GM12878 (cell line): Measurements from ENCODE around the gene PRKAG2. TPM values are rescaled to one million over a fixed set of nuclear protein-coding genes. Genes with fewer than 3 reads are reported as not detected.

ENCODE experiments used
- ATAC-seq: fragments of 200-7000 bp; cut with Tn5 transposase; 3 replicates; pipeline ENCODE4 v1.9.1; 2020; ENCODE audit warnings: mild to moderate bottlenecking, moderate library complexity
- BruUV-seq: library from RNA; stranded (reverse); fragments of 400-500 nt; replicated peaks from 2 replicates; lab custom pipeline; 2021; lab: Mats Ljungman, UMichigan
- CTCF ChIA-PET: fragments of 300-600 bp; sonication (Branson Sonifier 250); formaldehyde crosslinking; extraction: SDS; loops from one replicate; lab custom pipeline; 2021; ENCODE audit warnings: inconsistent platforms; lab: Yijun Ruan, JAX
- POLR2A ChIA-PET: fragments of 350-600 bp; formaldehyde crosslinking; extraction: SDS; loops from one replicate; lab custom pipeline; 2021; ENCODE audit warnings: inconsistent platforms; lab: Charles Lee
- RAD21 ChIA-PET: fragments of 300-600 bp; sonication (Branson Sonifier 250); formaldehyde crosslinking; loops from one replicate; lab custom pipeline; 2023; ENCODE audit warnings: antibody characterized with exemption; ENCODE audit not compliant: unreplicated experiment; lab: Charles Lee
- SMC1A ChIA-PET: fragments of 300-600 bp; sonication (Branson Sonifier 250); formaldehyde crosslinking; loops from one replicate; lab custom pipeline; 2023; ENCODE audit not compliant: unreplicated experiment, uncharacterized antibody; lab: Charles Lee
- DNase-seq: peaks from one replicate; pipeline ENCODE4 v3.0.0-alpha.2; 2011; ENCODE audit warnings: low read depth, low spot score
- FAIRE-seq: peaks from 3 replicates; lab custom pipeline; 2011; peaks lifted over from hg19 to GRCh38; lab: Jason Lieb, UNC
- H2AFZ ChIP-seq: 2 replicates; pipeline ENCODE4 v1.6.0; 2011; ENCODE audit warnings: low read depth, low read length, control low read depth; ENCODE audit not compliant: control insufficient read depth
- H3K27ac ChIP-seq: 2 replicates; pipeline ENCODE4 v1.5.1; 2011; ENCODE audit warnings: control low read depth; ENCODE audit not compliant: control insufficient read depth, insufficient read depth
- H3K27me3 ChIP-seq, 2 experiments: replicated peaks in 1 of 2; 2 replicates each; pipeline versions ENCODE4 v1.6.0 to v1.6.1; 2011; ENCODE audit warnings: low read length in 1 of 2; ENCODE audit not compliant: control insufficient read depth in 2 of 2, insufficient read depth in 2 of 2
- H3K36me3 ChIP-seq, 2 experiments: 2 replicates each; pipeline ENCODE4 v1.5.1; 2011; ENCODE audit warnings: low read length in 1 of 2; ENCODE audit not compliant: control insufficient read depth in 2 of 2, insufficient read depth in 2 of 2
- H3K4me1 ChIP-seq: 2 replicates; pipeline ENCODE4 v1.6.1; 2011; ENCODE audit warnings: mild to moderate bottlenecking, low read length, moderate library complexity, mixed read lengths; ENCODE audit not compliant: control insufficient read depth, insufficient read depth
- H3K4me2 ChIP-seq: 2 replicates; pipeline ENCODE4 v1.6.0; 2011; ENCODE audit warnings: control low read depth; ENCODE audit not compliant: control insufficient read depth, insufficient read depth
- H3K4me3 ChIP-seq: fragments of 200-600 bp; sonication (generic); 2 replicates; pipeline ENCODE4 v1.5.1; 2016
- H3K79me2 ChIP-seq: 2 replicates; pipeline ENCODE4 v1.6.0; 2011; ENCODE audit warnings: low read length; ENCODE audit not compliant: control insufficient read depth, insufficient read depth
- H3K9ac ChIP-seq: 2 replicates; pipeline ENCODE4 v1.8.0; 2011; ENCODE audit warnings: low read length, control low read depth, mixed read lengths; ENCODE audit not compliant: control insufficient read depth, insufficient read depth
- H3K9me3 ChIP-seq: replicated peaks from 3 replicates; pipeline ENCODE4 v1.5.1; 2011; ENCODE audit warnings: mild to moderate bottlenecking, low read length; ENCODE audit not compliant: control insufficient read depth, insufficient read depth
- H4K20me1 ChIP-seq: 2 replicates; pipeline ENCODE4 v1.6.0; 2011; ENCODE audit not compliant: control insufficient read depth, insufficient read depth
- ESRRA ChIP-seq: IDR thresholded peaks from 2 replicates; pipeline ENCODE4 v1.6.1; 2012; ENCODE audit warnings: mild to moderate bottlenecking, low read length, improper control_type of control experiment
- NFXL1 ChIP-seq: fragments of 450-650 bp; IDR thresholded peaks from 2 replicates; pipeline ENCODE4 v1.6.1; 2017; ENCODE audit warnings: antibody characterized with exemption, mild to moderate bottlenecking, borderline replicate concordance
- RELA ChIP-seq: fragments of 450-650 bp; IDR thresholded peaks from 2 replicates; pipeline ENCODE4 v1.8.0; 2014; ENCODE audit warnings: borderline replicate concordance; ENCODE audit not compliant: partially characterized antibody
- YBX1 ChIP-seq: fragments of 450-650 bp; IDR thresholded peaks from 2 replicates; pipeline ENCODE4 v1.6.1; 2016; ENCODE audit warnings: antibody characterized with exemption
- WGBS: methylation state at CpG from one replicate; pipeline ENCODE4 v1.1.6; 2016; ENCODE audit warnings: low lambda C conversion rate; ENCODE audit not compliant: insufficient replicate concordance, insufficient coverage; ENCODE audit errors: missing lambda C conversion rate; 5-methylcytosine and 5-hydroxymethylcytosine counted together
- in situ Hi-C: fragments of 300-500 bp; cut with MboI; formaldehyde crosslinking; loops from 9 replicates; pipeline ENCODE4 v1.14.3; 2018; ENCODE audit warnings: mixed read lengths
- intact Hi-C: fragments of 100-400 bp; cut with micrococcal nuclease; formaldehyde crosslinking; loops from one replicate; pipeline ENCODE4 v1.14.2; 2022; ENCODE audit not compliant: unreplicated experiment
- polyA plus RNA-seq, 11 experiments: library from polyadenylated mRNA; depleted of rRNA in 4 of 11; unstranded in 6 of 11; stranded (reverse) in 5 of 11; fragments of >200 nt; fragmentation: Nextera tagmentation in 4 of 11; fragmentation: Illumina TruSeq in 1 of 11; extraction: Ambion mirVana in 4 of 11; extraction: Trizol in 1 of 11; gene quantifications; 1 replicate in 1 of 11; 2 replicates in 10 of 11; pipeline versions ENCODE4 v1.2.1 to v1.2.3, GENCODE V29; 2011 to 2016; ENCODE audit warnings: inconsistent platforms in 2 of 11, missing spikeins in 2 of 11, low read depth in 1 of 11
- total RNA-seq, 4 experiments: library from RNA; depleted of rRNA in 3 of 4; stranded (reverse); fragments of >200 nt in 3 of 4; fragmentation: Illumina TruSeq in 1 of 4; extraction: Trizol in 1 of 4; gene quantifications; 2 replicates each; pipeline versions ENCODE4 v1.2.1 to v1.2.3, GENCODE V29; 2013 to 2021
- TF ChIP-seq, protein P1 (sequence below): IDR thresholded peaks from 2 replicates; pipeline ENCODE4 v1.6.1; 2011; ENCODE audit warnings: borderline replicate concordance, low read depth, mild to moderate bottlenecking, moderate library complexity, low read length; ENCODE audit not compliant: insufficient read depth, poor library complexity, severe bottlenecking
- TF ChIP-seq, protein P2 (sequence below): fragments of 450-650 bp; IDR thresholded peaks from 2 replicates; pipeline ENCODE4 v1.6.1; 2017; ENCODE audit warnings: mild to moderate bottlenecking
- TF ChIP-seq, protein P3 (sequence below): fragments of 450-650 bp; IDR thresholded peaks from 2 replicates; pipeline ENCODE4 v1.6.1; 2018; ENCODE audit warnings: mild to moderate bottlenecking, low read depth, moderate library complexity; ENCODE audit not compliant: partially characterized antibody

The PRKAG2 gene
- total and polyA plus RNA-seq, 10 of the 15 experiments (the other 5 are each of a cell fraction or from before 2014, with no cell fraction given): 3.4 to 8.9 (median 6.8) TPM

DNA sequence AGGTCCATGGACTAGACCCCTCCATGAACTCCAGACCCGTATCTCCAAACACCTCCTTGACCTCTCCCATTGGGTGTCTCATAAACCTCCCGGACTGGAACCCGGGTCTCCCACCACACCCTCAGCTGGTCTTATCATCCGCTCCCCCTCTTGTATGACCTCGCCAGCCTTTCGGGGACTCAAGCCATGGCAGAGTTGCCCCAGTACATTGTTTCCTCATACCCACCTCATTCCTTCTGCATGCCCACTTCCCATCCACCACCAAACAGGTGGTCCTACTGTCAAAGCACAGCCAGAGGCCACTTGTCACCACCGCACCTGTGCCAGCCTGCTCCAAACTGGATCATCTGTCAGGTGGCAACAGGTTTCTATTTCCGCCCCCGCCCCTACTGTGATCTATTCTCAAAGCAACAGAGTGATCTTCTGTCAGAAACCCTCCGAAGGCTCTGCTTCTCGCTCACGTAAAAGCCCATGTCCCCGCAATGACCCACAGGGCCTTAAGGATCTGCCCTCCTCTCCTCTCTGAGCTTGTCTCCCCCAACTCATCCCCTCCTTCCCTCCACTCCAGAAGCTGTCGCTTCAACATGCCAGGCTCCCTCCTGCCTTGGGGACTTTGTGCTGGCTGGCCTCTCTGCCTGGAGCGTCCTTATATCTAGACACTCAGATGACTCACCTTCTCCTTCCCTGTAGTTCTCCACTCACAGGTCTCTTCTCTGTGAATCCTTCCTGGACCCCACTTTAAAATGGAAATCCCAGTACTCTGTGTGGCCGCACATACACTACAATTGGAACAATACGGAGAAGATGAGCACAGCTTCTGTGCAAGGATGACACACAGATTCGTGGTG lies 22.8 kb upstream of the PRKAG2 start:
- intact Hi-C loops: no loop called here
- H3K79me2 ChIP-seq: no peaks in the 10 kb centered on the region
- POLR2A ChIA-PET: no interaction called here
- H3K9ac ChIP-seq: no peak overlapping the region
- no peaks in the 10 kb centered on the region for H3K9me3 ChIP-seq
- H3K27ac ChIP-seq: no peak overlapping the region
- RAD21 ChIA-PET: no interaction called here
- no peaks in the 10 kb centered on the region for H3K4me1 ChIP-seq
- no peaks in the 10 kb centered on the region for H3K27me3 ChIP-seq
- ATAC-seq: no peak
- H4K20me1 ChIP-seq: no peaks in the 10 kb centered on the region
- 61% methylated on average over 18 of the region's 18 CpGs for WGBS
- no peaks in the 10 kb centered on the region for H3K36me3 ChIP-seq
- CTCF ChIA-PET: no interaction called here
- in situ Hi-C loops: no loop called here
- H3K4me3 ChIP-seq: no peak overlapping the region
- H2AFZ ChIP-seq: no peak overlapping the region
- TF ChIP-seq, protein P1, sequence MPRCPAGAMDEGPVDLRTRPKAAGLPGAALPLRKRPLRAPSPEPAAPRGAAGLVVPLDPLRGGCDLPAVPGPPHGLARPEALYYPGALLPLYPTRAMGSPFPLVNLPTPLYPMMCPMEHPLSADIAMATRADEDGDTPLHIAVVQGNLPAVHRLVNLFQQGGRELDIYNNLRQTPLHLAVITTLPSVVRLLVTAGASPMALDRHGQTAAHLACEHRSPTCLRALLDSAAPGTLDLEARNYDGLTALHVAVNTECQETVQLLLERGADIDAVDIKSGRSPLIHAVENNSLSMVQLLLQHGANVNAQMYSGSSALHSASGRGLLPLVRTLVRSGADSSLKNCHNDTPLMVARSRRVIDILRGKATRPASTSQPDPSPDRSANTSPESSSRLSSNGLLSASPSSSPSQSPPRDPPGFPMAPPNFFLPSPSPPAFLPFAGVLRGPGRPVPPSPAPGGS: peak; percentile 21
- no peak for TF ChIP-seq YBX1
- TF ChIP-seq ESRRA: no peak
- TF ChIP-seq, protein P2, sequence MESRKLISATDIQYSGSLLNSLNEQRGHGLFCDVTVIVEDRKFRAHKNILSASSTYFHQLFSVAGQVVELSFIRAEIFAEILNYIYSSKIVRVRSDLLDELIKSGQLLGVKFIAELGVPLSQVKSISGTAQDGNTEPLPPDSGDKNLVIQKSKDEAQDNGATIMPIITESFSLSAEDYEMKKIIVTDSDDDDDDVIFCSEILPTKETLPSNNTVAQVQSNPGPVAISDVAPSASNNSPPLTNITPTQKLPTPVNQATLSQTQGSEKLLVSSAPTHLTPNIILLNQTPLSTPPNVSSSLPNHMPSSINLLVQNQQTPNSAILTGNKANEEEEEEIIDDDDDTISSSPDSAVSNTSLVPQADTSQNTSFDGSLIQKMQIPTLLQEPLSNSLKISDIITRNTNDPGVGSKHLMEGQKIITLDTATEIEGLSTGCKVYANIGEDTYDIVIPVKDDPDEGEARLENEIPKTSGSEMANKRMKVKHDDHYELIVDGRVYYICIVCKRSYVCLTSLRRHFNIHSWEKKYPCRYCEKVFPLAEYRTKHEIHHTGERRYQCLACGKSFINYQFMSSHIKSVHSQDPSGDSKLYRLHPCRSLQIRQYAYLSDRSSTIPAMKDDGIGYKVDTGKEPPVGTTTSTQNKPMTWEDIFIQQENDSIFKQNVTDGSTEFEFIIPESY: no peak
- TF ChIP-seq, protein P3, sequence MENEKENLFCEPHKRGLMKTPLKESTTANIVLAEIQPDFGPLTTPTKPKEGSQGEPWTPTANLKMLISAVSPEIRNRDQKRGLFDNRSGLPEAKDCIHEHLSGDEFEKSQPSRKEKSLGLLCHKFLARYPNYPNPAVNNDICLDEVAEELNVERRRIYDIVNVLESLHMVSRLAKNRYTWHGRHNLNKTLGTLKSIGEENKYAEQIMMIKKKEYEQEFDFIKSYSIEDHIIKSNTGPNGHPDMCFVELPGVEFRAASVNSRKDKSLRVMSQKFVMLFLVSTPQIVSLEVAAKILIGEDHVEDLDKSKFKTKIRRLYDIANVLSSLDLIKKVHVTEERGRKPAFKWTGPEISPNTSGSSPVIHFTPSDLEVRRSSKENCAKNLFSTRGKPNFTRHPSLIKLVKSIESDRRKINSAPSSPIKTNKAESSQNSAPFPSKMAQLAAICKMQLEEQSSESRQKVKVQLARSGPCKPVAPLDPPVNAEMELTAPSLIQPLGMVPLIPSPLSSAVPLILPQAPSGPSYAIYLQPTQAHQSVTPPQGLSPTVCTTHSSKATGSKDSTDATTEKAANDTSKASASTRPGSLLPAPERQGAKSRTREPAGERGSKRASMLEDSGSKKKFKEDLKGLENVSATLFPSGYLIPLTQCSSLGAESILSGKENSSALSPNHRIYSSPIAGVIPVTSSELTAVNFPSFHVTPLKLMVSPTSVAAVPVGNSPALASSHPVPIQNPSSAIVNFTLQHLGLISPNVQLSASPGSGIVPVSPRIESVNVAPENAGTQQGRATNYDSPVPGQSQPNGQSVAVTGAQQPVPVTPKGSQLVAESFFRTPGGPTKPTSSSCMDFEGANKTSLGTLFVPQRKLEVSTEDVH: no peak
- TF ChIP-seq NFXL1: no peak
- TF ChIP-seq RELA: no peak
- TF ChIP-seq, all 136 proteins: peak for 1
- no peak for FAIRE-seq
- no peak overlapping the region for H3K4me2 ChIP-seq
- SMC1A ChIA-PET: no interaction called here
- no peak for DNase-seq
- BruUV-seq: no TSS peak
